ENCODE results near the gene ANKS1A.

DNA sequence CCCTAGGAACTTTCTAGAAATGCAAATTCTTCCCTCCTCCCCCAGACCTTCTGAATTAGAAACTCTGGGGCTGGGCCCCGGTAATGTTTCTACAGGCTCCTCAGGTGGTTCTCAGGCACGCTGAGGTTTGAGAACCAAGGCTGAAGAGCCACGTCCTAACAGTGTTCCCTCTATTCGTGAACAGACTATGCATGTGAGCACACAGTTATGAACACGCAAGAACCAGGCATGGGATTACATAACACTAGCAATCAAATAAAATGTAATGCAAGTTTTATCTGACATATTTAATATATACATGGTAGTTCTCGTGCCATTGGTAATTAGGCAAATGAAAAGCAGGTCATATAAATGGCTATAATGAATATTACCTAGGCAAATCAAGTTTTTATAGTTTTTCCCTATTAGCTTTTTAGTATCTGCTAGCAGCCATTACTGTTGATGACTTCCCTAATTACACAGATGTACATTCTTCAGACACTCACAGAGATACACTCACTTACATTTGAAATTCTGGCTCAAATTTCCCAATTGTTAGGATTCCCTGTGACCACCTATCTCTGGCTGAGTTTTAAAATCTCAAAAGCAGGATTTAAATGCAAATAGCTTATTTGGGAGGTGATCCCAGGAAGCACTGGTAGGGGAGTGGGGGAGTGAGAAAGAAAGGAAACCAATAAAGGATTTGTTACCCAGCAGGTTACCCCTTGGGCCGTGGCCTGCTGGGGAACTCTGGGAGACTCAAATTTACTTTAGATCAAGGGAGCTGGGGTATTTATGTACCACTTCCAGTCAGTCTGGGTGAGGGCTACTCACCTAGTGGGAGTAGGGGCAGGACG is 148.0 kb downstream of the ANKS1A start:
- TF ChIP-seq, protein P1, sequence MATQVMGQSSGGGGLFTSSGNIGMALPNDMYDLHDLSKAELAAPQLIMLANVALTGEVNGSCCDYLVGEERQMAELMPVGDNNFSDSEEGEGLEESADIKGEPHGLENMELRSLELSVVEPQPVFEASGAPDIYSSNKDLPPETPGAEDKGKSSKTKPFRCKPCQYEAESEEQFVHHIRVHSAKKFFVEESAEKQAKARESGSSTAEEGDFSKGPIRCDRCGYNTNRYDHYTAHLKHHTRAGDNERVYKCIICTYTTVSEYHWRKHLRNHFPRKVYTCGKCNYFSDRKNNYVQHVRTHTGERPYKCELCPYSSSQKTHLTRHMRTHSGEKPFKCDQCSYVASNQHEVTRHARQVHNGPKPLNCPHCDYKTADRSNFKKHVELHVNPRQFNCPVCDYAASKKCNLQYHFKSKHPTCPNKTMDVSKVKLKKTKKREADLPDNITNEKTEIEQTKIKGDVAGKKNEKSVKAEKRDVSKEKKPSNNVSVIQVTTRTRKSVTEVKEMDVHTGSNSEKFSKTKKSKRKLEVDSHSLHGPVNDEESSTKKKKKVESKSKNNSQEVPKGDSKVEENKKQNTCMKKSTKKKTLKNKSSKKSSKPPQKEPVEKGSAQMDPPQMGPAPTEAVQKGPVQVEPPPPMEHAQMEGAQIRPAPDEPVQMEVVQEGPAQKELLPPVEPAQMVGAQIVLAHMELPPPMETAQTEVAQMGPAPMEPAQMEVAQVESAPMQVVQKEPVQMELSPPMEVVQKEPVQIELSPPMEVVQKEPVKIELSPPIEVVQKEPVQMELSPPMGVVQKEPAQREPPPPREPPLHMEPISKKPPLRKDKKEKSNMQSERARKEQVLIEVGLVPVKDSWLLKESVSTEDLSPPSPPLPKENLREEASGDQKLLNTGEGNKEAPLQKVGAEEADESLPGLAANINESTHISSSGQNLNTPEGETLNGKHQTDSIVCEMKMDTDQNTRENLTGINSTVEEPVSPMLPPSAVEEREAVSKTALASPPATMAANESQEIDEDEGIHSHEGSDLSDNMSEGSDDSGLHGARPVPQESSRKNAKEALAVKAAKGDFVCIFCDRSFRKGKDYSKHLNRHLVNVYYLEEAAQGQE (IDR thresholded peaks at IDR 0.05; ENCODE audit: insufficient read depth in 1 of 2, low read depth in 2 of 2, low read length in 1 of 2): no peak
- no peak for TF ChIP-seq CTCF (IDR thresholded peaks at IDR 0.05)
- TF ChIP-seq POLR2AphosphoS5 (IDR thresholded peaks at IDR 0.05; ENCODE audit: low read depth, low read length): no peak
